HFFc6 (cell line): ENCODE measurements around the gene RBM14. TPM values are rescaled to one million over a fixed set of nuclear protein-coding genes. Genes with fewer than 3 reads are reported as not detected.
A peak's percentile ranks its signal among the peaks of the same experiment; 100 is the strongest.

Experiments used
- DNase-seq: peaks from one replicate; pipeline ENCODE4 v3.0.0-alpha.2; 2018
- H3K27ac Mint-ChIP-seq: 2 replicates; pipeline ENCODE4 v1.8.0; 2020; ENCODE audit warnings: mild to moderate bottlenecking, mixed read lengths
- H3K27me3 Mint-ChIP-seq: 2 replicates; pipeline ENCODE4 v1.8.0; 2021; ENCODE audit warnings: mild to moderate bottlenecking, moderate library complexity, mixed read lengths; ENCODE audit not compliant: insufficient read depth
- H3K36me3 Mint-ChIP-seq: 2 replicates; pipeline ENCODE4 v1.8.0; 2021; ENCODE audit warnings: low read depth, mixed read lengths
- H3K4me1 Mint-ChIP-seq: 2 replicates; pipeline ENCODE4 v1.8.0; 2020; ENCODE audit warnings: low read depth, mixed read lengths
- H3K4me3 Mint-ChIP-seq: 2 replicates; pipeline ENCODE4 v1.8.0; 2020; ENCODE audit warnings: mild to moderate bottlenecking, moderate library complexity, mixed read lengths
- H3K9me3 Mint-ChIP-seq: 2 replicates; pipeline ENCODE4 v1.8.0; 2020; ENCODE audit warnings: mild to moderate bottlenecking, mixed read lengths
- total RNA-seq, 6 experiments: library from RNA; stranded (reverse); fragmentation: NEBNext Ultra II Directional; extraction: Animal tissue kit (Norgen Biotek cat#: 25700); gene quantifications; 2 replicates in 1 of 6; 3 replicates in 5 of 6; pipeline ENCODE4 v1.2.3, GENCODE V29; 2021
- TF ChIP-seq, protein P1 (sequence below): fragments of 200-600 bp; sonication (generic); IDR thresholded peaks from 2 replicates; pipeline ENCODE4 v1.5.0; 2021; ENCODE audit warnings: antibody characterized with exemption, mild to moderate bottlenecking

Gene RBM14
- total RNA-seq, 6 experiments from 2014 or later: 54.1 to 71.5 (median 64.9) TPM

DNA sequence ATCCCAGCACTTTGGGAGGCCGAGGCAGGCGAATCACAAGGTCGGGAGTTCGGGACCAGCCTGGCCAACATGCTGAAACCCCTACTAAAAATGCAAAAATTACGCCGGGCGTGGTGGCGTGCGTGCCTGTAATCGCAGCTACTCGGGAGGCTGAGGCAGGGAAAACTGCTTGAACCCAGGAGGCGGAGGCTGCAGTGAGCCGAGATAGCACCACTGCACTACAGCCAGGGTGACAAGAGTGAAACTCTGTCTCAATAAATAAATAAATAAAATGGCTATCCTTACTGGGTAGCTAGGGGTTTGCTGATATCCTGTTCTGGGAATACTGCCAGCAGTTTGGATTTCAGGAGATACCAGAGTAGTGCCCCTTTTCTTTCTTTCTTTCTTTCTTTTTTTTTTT is 2.4 kb upstream of the RBM14 start:
- H3K27ac Mint-ChIP-seq: no peak overlapping the region
- H3K27me3 Mint-ChIP-seq: peaks cover 10% of the 10 kb centered on the region
- TF ChIP-seq, protein P1, sequence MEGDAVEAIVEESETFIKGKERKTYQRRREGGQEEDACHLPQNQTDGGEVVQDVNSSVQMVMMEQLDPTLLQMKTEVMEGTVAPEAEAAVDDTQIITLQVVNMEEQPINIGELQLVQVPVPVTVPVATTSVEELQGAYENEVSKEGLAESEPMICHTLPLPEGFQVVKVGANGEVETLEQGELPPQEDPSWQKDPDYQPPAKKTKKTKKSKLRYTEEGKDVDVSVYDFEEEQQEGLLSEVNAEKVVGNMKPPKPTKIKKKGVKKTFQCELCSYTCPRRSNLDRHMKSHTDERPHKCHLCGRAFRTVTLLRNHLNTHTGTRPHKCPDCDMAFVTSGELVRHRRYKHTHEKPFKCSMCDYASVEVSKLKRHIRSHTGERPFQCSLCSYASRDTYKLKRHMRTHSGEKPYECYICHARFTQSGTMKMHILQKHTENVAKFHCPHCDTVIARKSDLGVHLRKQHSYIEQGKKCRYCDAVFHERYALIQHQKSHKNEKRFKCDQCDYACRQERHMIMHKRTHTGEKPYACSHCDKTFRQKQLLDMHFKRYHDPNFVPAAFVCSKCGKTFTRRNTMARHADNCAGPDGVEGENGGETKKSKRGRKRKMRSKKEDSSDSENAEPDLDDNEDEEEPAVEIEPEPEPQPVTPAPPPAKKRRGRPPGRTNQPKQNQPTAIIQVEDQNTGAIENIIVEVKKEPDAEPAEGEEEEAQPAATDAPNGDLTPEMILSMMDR: no peak
- H3K9me3 Mint-ChIP-seq: no peaks in the 10 kb centered on the region
- peaks cover 21% of the 10 kb centered on the region for H3K36me3 Mint-ChIP-seq
- H3K4me3 Mint-ChIP-seq: no peak overlapping the region
- no peak for DNase-seq
- H3K4me1 Mint-ChIP-seq: peaks cover 25% of the 10 kb centered on the region

DNA sequence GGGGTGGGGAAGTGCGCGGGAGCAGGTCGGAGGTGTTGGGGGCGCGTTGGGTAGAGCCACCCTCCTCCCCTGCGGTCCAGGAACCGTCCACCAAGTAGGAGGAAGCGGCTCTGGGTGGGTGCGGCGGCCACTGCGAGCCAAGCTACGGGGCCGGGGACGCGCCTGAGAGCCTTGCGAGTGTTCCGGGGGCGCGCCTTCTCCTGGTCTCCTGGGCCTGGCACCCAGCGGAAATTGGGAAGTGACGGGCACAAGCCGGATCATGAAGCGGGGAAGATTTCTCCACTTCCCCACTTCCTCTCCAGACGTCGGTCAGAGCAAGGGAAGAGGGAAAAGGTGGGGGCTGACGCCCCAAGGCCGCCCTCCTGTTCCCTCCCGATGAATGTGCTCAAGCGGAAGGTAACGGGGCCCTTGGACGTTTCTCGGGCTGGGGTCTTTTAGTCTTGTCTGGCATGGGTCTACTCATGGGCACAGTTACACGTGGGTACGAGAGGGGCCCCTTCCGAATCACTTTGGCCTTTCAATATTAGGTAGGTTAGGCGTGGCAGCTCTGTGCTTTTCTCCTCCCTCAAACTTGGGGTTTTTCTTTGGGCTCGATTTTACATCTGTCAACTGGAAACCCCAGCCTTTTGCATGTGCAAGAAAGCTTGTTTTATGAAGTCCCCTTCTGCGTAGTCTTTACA is 865 bp downstream of the RBM14 start:
- peak overlapping the region; percentile 97 for H3K27ac Mint-ChIP-seq
- H3K4me1 Mint-ChIP-seq: peaks cover 52% of the 10 kb centered on the region
- no peaks in the 10 kb centered on the region for H3K9me3 Mint-ChIP-seq
- TF ChIP-seq, protein P1: no peak
- peaks cover 10% of the 10 kb centered on the region for H3K27me3 Mint-ChIP-seq
- DNase-seq: peak; percentile 32
- H3K4me3 Mint-ChIP-seq: peak overlapping the region; percentile 95
- peaks cover 27% of the 10 kb centered on the region for H3K36me3 Mint-ChIP-seq

GRCh38 chr11:66619080-66619554 is 2.7 kb downstream of the RBM14 start:
- Mint-ChIP-seq H3K36me3 (peaks cover 43% of the 10 kb centered on the region), H3K9me3 (no peaks in the 10 kb centered on the region), H3K27me3 (peaks cover 10% of the 10 kb centered on the region), H3K27ac (peak overlapping the region; percentile 97), H3K4me3 (peak overlapping the region; percentile 95), H3K4me1 (peaks cover 70% of the 10 kb centered on the region)
- peak; percentile 75 for DNase-seq
- TF ChIP-seq, protein P1: no peak

GRCh38 chr11:66624450-66624849 is 8.0 kb downstream of the RBM14 start:
- H3K27ac Mint-ChIP-seq: no peak overlapping the region
- peaks cover 41% of the 10 kb centered on the region for H3K36me3 Mint-ChIP-seq
- H3K9me3 Mint-ChIP-seq: no peaks in the 10 kb centered on the region
- H3K27me3 Mint-ChIP-seq: peaks cover 4% of the 10 kb centered on the region
- no peak for DNase-seq
- TF ChIP-seq, protein P1: no peak
- no peak overlapping the region for H3K4me3 Mint-ChIP-seq
- peaks cover 41% of the 10 kb centered on the region for H3K4me1 Mint-ChIP-seq

- no peak for DNase-seq
- peaks cover 43% of the 10 kb centered on the region for H3K36me3 Mint-ChIP-seq
Measured at GRCh38 chr11:66625041-66625751, 8.8 kb downstream of the RBM14 start.

More at GRCh38 chr11:66625041-66625751, 8.8 kb downstream of the RBM14 start:
- TF ChIP-seq, protein P1: no peak
- no peak overlapping the region for H3K4me3 Mint-ChIP-seq
- no peaks in the 10 kb centered on the region for H3K9me3 Mint-ChIP-seq
- no peak overlapping the region for H3K27ac Mint-ChIP-seq
- H3K27me3 Mint-ChIP-seq: peaks cover 4% of the 10 kb centered on the region
- H3K4me1 Mint-ChIP-seq: peaks cover 34% of the 10 kb centered on the region
